GM19193 (cell line): ENCODE data around the gene OR6Q1.

Experiments used
- POLR2A ChIP-seq: IDR thresholded peaks from 4 replicates; pipeline ENCODE4 v1.6.1; 2011; ENCODE audit not compliant: insufficient read depth, insufficient read length; ENCODE audit errors: extremely low read depth

Gene OR6Q1

DNA sequence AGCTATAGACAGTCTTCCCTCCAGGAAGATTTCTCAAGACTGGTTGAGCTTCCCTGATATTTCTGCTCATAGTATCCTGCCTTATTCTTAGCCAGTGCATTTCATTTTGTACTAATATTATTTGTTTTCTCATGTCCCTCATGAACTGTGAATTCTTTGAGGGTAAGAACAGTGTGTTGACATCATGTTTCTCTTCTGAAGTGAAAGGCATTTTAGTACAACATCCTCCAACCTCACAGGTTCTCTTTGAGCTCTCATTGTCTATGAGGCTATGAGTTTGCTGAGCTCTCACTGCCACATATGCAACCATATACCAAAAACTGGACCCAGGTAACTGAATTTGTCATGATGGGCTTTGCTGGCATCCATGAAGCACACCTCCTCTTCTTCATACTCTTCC is at the start of gene OR6Q1:
TSS of gene OR6Q1 (plus strand) at position 301 of the 400 bp plus-strand sequence. CDS start at position 301, 0 bp downstream.
- no peak for TF ChIP-seq POLR2A

- TF ChIP-seq POLR2A, result no peak
Measured at GRCh38 chr11:57981536-57981935, 49.2 kb upstream of the OR6Q1 start.

DNA sequence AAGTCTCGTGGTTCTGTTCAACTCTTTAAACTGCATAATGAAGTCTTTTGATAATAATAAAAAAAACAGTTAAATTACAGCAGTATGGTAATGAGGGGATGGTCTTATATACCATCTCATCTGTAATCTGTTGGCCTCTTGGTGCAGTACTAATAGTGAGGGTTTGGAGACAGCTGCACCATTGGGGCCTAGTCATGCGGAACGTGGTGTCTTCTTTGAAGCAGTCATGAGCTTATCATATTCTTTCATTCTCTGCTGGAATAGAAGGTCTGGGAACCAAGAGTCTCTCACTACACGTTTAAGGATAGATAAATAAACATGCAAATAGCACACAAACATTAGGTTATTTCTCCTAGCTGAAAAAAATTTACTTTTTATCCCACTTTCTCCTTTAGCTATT is 48.0 kb upstream of the OR6Q1 start:
- no peak for TF ChIP-seq POLR2A

DNA sequence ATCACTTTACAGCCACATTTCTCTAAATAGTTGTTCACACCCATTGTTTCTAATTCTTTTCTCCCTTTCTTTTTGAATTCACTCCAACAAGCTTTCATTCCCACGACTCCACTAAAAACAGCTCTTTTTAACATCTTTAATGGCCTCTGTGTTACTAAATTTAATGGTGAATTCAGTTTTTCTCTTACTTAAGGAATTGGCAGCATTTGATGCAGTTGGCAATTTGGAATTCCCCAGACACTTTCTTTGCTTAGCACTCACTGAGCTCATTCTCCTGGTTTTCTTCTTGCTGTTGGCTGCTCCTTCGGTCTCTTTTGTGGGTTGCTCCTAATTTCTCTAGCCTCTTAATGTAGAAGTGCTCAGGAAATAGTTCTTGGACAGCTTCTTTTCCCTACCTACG is 47.6 kb upstream of the OR6Q1 start:
- TF ChIP-seq POLR2A, result no peak

DNA sequence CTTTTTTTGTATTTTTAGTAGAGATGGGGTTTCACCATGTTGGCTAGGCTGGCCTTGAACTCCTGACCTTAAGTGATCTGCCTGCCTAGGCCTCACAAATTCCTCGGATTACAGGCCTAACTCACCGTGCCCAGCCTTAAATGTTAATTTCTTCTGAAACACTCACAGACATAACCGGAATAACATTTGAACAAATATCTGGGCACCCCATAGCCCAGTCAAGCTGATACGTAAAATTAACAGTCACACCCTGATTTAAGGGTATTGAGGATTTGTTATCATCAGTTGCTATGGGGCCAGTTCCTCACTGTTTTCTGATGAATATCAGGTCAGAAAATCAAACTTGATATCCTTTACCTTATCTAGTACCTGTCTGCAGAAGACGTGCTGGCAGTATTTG is 30.1 kb upstream of the OR6Q1 start:
- TF ChIP-seq POLR2A, result no peak

- no peak for TF ChIP-seq POLR2A
Measured at GRCh38 chr11:58003036-58003435, 27.7 kb upstream of the OR6Q1 start.

DNA sequence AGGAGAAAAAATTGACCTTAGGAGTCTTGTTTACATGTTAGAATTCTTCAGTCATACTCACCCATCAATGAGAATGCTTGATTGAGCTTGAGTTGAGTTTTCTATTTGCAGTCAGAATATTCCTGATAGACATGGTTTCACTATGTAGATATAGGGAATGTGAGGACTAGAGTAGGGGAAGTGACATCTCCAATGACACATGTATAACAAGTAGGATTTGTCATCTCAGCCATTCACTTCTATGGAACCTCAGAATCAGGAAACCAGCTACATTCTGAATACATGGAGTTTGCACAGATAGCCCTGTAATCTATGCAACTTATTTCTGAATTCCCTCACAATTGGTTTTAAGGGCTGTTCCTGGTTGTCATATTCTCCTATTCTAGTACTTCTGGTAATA is 27.2 kb upstream of the OR6Q1 start:
- TF ChIP-seq POLR2A, result no peak

GRCh38 chr11:58004664-58005063 is 26.1 kb upstream of the OR6Q1 start:
- no peak for TF ChIP-seq POLR2A

GRCh38 chr11:58006940-58007339 is 23.8 kb upstream of the OR6Q1 start:
- no peak for TF ChIP-seq POLR2A

GRCh38 chr11:58011771-58012170 is 19.0 kb upstream of the OR6Q1 start:
- TF ChIP-seq POLR2A, result no peak

DNA sequence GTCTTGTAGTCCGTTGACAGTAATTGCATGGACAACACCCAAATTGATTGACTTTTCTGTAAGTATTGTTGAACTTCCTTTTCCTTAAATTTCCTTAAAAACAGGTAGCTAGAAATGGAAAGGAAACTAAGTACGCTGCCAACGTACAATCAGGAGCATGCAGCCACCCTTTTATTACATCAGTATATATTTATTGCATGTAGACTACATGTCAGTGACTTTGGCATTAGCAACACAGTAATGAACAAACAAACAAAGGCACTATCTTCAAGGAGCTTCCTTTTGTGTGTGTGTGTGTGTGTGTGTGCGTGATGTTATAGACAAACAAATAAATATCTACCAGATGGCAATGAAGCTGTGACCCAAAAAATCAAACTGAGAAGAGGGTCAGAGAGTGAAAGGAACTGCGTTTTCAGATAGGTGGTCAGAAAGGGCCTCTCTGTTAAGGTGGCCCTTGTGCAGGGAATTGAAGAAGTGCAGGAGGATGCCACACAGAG is 7.3 kb upstream of the OR6Q1 start, which contains the start of gene OR9Q1:
TSS of gene OR9Q1 (plus strand) at position 447 of the 497 bp plus-strand sequence. CDS start 155,564 bp downstream, outside the sequence.
- TF ChIP-seq POLR2A, result no peak

DNA sequence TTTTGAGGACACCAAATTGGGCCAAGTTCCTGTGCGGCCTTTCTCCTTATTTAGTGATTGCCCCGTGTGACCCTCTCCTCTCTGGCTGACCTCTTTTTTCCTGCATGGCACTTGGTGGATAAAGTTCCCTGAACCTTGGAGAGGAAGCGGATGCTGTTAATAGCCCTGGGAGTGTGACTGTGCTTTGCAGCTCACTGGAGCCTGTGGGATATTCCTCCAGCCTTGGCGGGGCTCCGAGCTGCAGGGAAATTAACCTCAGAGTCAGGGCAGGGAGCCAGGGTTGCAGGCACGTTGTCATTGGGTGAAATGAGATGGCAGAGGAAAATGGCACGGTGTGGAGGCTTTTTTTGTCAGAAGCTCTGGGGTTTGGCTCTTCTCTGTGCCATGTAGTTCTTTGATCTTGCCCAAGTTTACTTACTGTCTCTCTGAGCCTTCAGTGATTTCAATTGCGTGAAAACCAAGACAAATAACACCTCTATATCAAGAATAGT is 6.1 kb upstream of the OR6Q1 start:
- no peak for TF ChIP-seq POLR2A

GRCh38 chr11:58027341-58027740 is 3.4 kb upstream of the OR6Q1 start:
- TF ChIP-seq POLR2A, result no peak

GRCh38 chr11:58028687-58029411 is 1.9 kb upstream of the OR6Q1 start:
- TF ChIP-seq POLR2A, result no peak

DNA sequence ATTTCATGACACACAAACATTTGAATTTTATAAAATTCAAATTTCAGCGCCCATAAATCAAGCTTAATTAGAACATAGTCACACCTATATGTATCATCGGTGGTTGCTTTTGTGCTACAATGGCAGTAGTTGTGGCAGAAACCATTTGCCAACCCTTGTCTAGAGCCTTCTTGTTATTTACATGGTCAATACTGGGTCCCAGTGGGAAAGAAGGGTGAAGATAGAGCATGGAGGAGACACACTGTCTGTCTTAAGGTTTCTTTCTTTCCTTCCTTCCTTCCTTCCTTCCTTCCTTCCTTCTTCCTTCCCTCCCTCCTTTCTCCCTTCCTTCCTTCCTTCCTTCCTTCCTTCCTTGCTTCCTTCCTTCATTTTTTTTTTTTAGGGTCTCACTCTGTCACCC is 3.7 kb downstream of the OR6Q1 start:
- TF ChIP-seq POLR2A, result no peak

- no peak for TF ChIP-seq POLR2A
Measured at GRCh38 chr11:58039589-58039988, 8.8 kb downstream of the OR6Q1 start.

GRCh38 chr11:58043379-58043778 is 12.6 kb downstream of the OR6Q1 start:
- no peak for TF ChIP-seq POLR2A

- no peak for TF ChIP-seq POLR2A
Measured at GRCh38 chr11:58046231-58046630, 15.5 kb downstream of the OR6Q1 start.

GRCh38 chr11:58047818-58048217 is 17.1 kb downstream of the OR6Q1 start:
- TF ChIP-seq POLR2A, result no peak
